Measurements from ENCODE around the gene PDF. TPM values are rescaled to one million over a fixed set of nuclear protein-coding genes. Genes with fewer than 3 reads are reported as not detected.

Gene PDF
- total RNA-seq, result 10 to 100 TPM; 12.3 to 13.9 TPM

GRCh38 chr16:69330286-69331109, at the start of gene PDF:
PDF (minus strand) TSS chr16:69330588; CDS start chr16:69330570, 18 bp downstream.
- intact Hi-C loops (cut with micrococcal nuclease), result loop anchor here (1.0 to 2.0 kb wide), 4 partner anchors 9 to 424 kb away; partner anchors contain the start of genes COG8, NFAT5, NIP7 and NOB1
- CTCF ChIA-PET, result interaction anchor here (1.1 to 2.5 kb wide), 3 partner anchors 8 to 10 kb away, joined by 3 to 6 read pairs (median 4); no protein-coding TSS in a partner anchor
- Mint-ChIP-seq H3K27me3 (ENCODE audit: low read depth) (no peaks in the 10 kb centered on the region), H3K36me3 (ENCODE audit: low read depth) (peaks cover 51% of the 10 kb centered on the region), H3K27ac (peak within 1 kb of the TSS; percentile 85), H3K4me3 (peak within 1 kb of the TSS; percentile 86), H3K4me1 (ENCODE audit: low read depth) (peaks cover 53% of the 10 kb centered on the region), H3K9me3 (no peaks in the 10 kb centered on the region)
- peak; percentile 86 for DNase-seq

GRCh38 chr16:69378760-69379159, 48.4 kb upstream of the PDF start:
- CTCF ChIA-PET, result interaction anchor here (0.5 to 2.0 kb wide), 5 partner anchors 15 to 269 kb away, joined by 3 to 5 read pairs (median 3); partner anchors contain the start of genes COG8 and NIP7
- Mint-ChIP-seq H3K36me3 (ENCODE audit: low read depth) (peaks cover 47% of the 10 kb centered on the region), H3K9me3 (no peaks in the 10 kb centered on the region), H3K4me1 (ENCODE audit: low read depth) (peaks cover 49% of the 10 kb centered on the region), H3K27ac (peak overlapping the region; percentile 80), H3K4me3 (no peak overlapping the region), H3K27me3 (ENCODE audit: low read depth) (no peaks in the 10 kb centered on the region)
- intact Hi-C loops (cut with micrococcal nuclease), result no loop called here
- no peak for DNase-seq

GRCh38 chr16:69378036-69378435, 47.6 kb upstream of the PDF start:
- Mint-ChIP-seq H3K4me3 (no peak overlapping the region), H3K27me3 (ENCODE audit: low read depth) (no peaks in the 10 kb centered on the region), H3K4me1 (ENCODE audit: low read depth) (peaks cover 45% of the 10 kb centered on the region), H3K27ac (peak overlapping the region; percentile 80), H3K9me3 (no peaks in the 10 kb centered on the region), H3K36me3 (ENCODE audit: low read depth) (peaks cover 44% of the 10 kb centered on the region)
- no peak for DNase-seq
- CTCF ChIA-PET, result interaction anchor here (0.7 to 1.0 kb wide), 2 partner anchors 15 to 268 kb away, joined by 3 to 5 read pairs; no protein-coding TSS in a partner anchor
- intact Hi-C loops (cut with micrococcal nuclease), result no loop called here

GRCh38 chr16:69376393-69377059, 46.1 kb upstream of the PDF start:
- H3K27me3 Mint-ChIP-seq (ENCODE audit: low read depth), result no peaks in the 10 kb centered on the region
- peaks cover 35% of the 10 kb centered on the region for H3K4me1 Mint-ChIP-seq (ENCODE audit: low read depth)
- CTCF ChIA-PET, result no interaction called here
- H3K27ac Mint-ChIP-seq, result no peak overlapping the region
- H3K4me3 Mint-ChIP-seq, result no peak overlapping the region
- intact Hi-C loops (cut with micrococcal nuclease), result no loop called here
- no peaks in the 10 kb centered on the region for H3K9me3 Mint-ChIP-seq
- DNase-seq, result no peak
- peaks cover 37% of the 10 kb centered on the region for H3K36me3 Mint-ChIP-seq (ENCODE audit: low read depth)

- intact Hi-C loops (cut with micrococcal nuclease), result no loop called here
- no peak overlapping the region for H3K27ac Mint-ChIP-seq
- peaks cover 9% of the 10 kb centered on the region for H3K4me1 Mint-ChIP-seq (ENCODE audit: low read depth)
- H3K36me3 Mint-ChIP-seq (ENCODE audit: low read depth), result peaks cover 41% of the 10 kb centered on the region
- H3K27me3 Mint-ChIP-seq (ENCODE audit: low read depth), result no peaks in the 10 kb centered on the region
- no peak overlapping the region for H3K4me3 Mint-ChIP-seq
- CTCF ChIA-PET, result interaction anchor here (0.6 to 0.7 kb wide), 2 partner anchors 23 to 178 kb away, joined by 3 read pairs; no protein-coding TSS in a partner anchor
- H3K9me3 Mint-ChIP-seq, result no peaks in the 10 kb centered on the region
- DNase-seq, result no peak
Measured at GRCh38 chr16:69373019-69373418, 42.6 kb upstream of the PDF start.

GRCh38 chr16:69371564-69371963, 41.2 kb upstream of the PDF start:
- peaks cover 41% of the 10 kb centered on the region for H3K36me3 Mint-ChIP-seq (ENCODE audit: low read depth)
- no peak overlapping the region for H3K27ac Mint-ChIP-seq
- DNase-seq, result no peak
- peaks cover 10% of the 10 kb centered on the region for H3K4me1 Mint-ChIP-seq (ENCODE audit: low read depth)
- H3K27me3 Mint-ChIP-seq (ENCODE audit: low read depth), result no peaks in the 10 kb centered on the region
- no peaks in the 10 kb centered on the region for H3K9me3 Mint-ChIP-seq
- H3K4me3 Mint-ChIP-seq, result no peak overlapping the region
- CTCF ChIA-PET, result interaction anchor here (0.7 kb wide), 1 partner anchor 339 kb away, joined by 3 read pairs; no protein-coding TSS in a partner anchor
- intact Hi-C loops (cut with micrococcal nuclease), result no loop called here

GRCh38 chr16:69368866-69369265, 38.5 kb upstream of the PDF start:
- Mint-ChIP-seq H3K36me3 (ENCODE audit: low read depth) (peaks cover 46% of the 10 kb centered on the region), H3K4me3 (no peak overlapping the region), H3K27me3 (ENCODE audit: low read depth) (no peaks in the 10 kb centered on the region), H3K27ac (no peak overlapping the region), H3K4me1 (ENCODE audit: low read depth) (peaks cover 15% of the 10 kb centered on the region), H3K9me3 (no peaks in the 10 kb centered on the region)
- DNase-seq, result no peak
- intact Hi-C loops (cut with micrococcal nuclease), result no loop called here
- CTCF ChIA-PET, result no interaction called here

GRCh38 chr16:69367980-69368379, 37.6 kb upstream of the PDF start:
- intact Hi-C loops (cut with micrococcal nuclease), result no loop called here
- H3K27ac Mint-ChIP-seq, result no peak overlapping the region
- H3K9me3 Mint-ChIP-seq, result no peaks in the 10 kb centered on the region
- DNase-seq, result no peak
- H3K4me3 Mint-ChIP-seq, result no peak overlapping the region
- peaks cover 12% of the 10 kb centered on the region for H3K4me1 Mint-ChIP-seq (ENCODE audit: low read depth)
- peaks cover 47% of the 10 kb centered on the region for H3K36me3 Mint-ChIP-seq (ENCODE audit: low read depth)
- CTCF ChIA-PET, result no interaction called here
- no peaks in the 10 kb centered on the region for H3K27me3 Mint-ChIP-seq (ENCODE audit: low read depth)

- no peaks in the 10 kb centered on the region for H3K27me3 Mint-ChIP-seq (ENCODE audit: low read depth)
- no peaks in the 10 kb centered on the region for H3K9me3 Mint-ChIP-seq
- H3K27ac Mint-ChIP-seq, result no peak overlapping the region
- no peak for DNase-seq
- intact Hi-C loops (cut with micrococcal nuclease), result no loop called here
- H3K4me1 Mint-ChIP-seq (ENCODE audit: low read depth), result peaks cover 12% of the 10 kb centered on the region
- no peak overlapping the region for H3K4me3 Mint-ChIP-seq
- peaks cover 48% of the 10 kb centered on the region for H3K36me3 Mint-ChIP-seq (ENCODE audit: low read depth)
- CTCF ChIA-PET, result interaction anchor here (0.6 kb wide), 1 partner anchor 77 kb away, joined by 3 read pairs; no protein-coding TSS in a partner anchor
Measured at GRCh38 chr16:69366431-69366830, 36.0 kb upstream of the PDF start.

- H3K36me3 Mint-ChIP-seq (ENCODE audit: low read depth), result peaks cover 48% of the 10 kb centered on the region
- intact Hi-C loops (cut with micrococcal nuclease), result no loop called here
- no peak for DNase-seq
- no peak overlapping the region for H3K4me3 Mint-ChIP-seq
- H3K4me1 Mint-ChIP-seq (ENCODE audit: low read depth), result peaks cover 12% of the 10 kb centered on the region
- H3K27ac Mint-ChIP-seq, result peak overlapping the region; percentile 53
- CTCF ChIA-PET, result no interaction called here
- no peaks in the 10 kb centered on the region for H3K27me3 Mint-ChIP-seq (ENCODE audit: low read depth)
- H3K9me3 Mint-ChIP-seq, result no peaks in the 10 kb centered on the region
Measured at GRCh38 chr16:69365901-69366300, 35.5 kb upstream of the PDF start.

- intact Hi-C loops (cut with micrococcal nuclease), result no loop called here
- no peak overlapping the region for H3K27ac Mint-ChIP-seq
Measured at GRCh38 chr16:69364088-69364487, 33.7 kb upstream of the PDF start.

GRCh38 chr16:69363281-69363717, 32.9 kb upstream of the PDF start:
- no peak overlapping the region for H3K4me3 Mint-ChIP-seq
- no peaks in the 10 kb centered on the region for H3K27me3 Mint-ChIP-seq (ENCODE audit: low read depth)
- CTCF ChIA-PET, result no interaction called here
- no peak for DNase-seq
- H3K4me1 Mint-ChIP-seq (ENCODE audit: low read depth), result peaks cover 12% of the 10 kb centered on the region
- H3K9me3 Mint-ChIP-seq, result no peaks in the 10 kb centered on the region
- H3K27ac Mint-ChIP-seq, result no peak overlapping the region
- intact Hi-C loops (cut with micrococcal nuclease), result no loop called here
- peaks cover 32% of the 10 kb centered on the region for H3K36me3 Mint-ChIP-seq (ENCODE audit: low read depth)

More at GRCh38 chr16:69364088-69364487, 33.7 kb upstream of the PDF start:
- H3K36me3 Mint-ChIP-seq (ENCODE audit: low read depth), result peaks cover 35% of the 10 kb centered on the region
- no peaks in the 10 kb centered on the region for H3K27me3 Mint-ChIP-seq (ENCODE audit: low read depth)
- CTCF ChIA-PET, result interaction anchor here (0.5 kb wide), 1 partner anchor 430 kb away, joined by 3 read pairs; no protein-coding TSS in a partner anchor
- no peak for DNase-seq
- H3K9me3 Mint-ChIP-seq, result no peaks in the 10 kb centered on the region
- no peak overlapping the region for H3K4me3 Mint-ChIP-seq
- H3K4me1 Mint-ChIP-seq (ENCODE audit: low read depth), result peaks cover 12% of the 10 kb centered on the region
